ENCODE results near the gene CEACAM8. TPM values are rescaled to one million over a fixed set of nuclear protein-coding genes. Genes with fewer than 3 reads are reported as not detected.

CEACAM8 gene
- total RNA-seq, 1 experiment from 2014 or later: not detected

DNA sequence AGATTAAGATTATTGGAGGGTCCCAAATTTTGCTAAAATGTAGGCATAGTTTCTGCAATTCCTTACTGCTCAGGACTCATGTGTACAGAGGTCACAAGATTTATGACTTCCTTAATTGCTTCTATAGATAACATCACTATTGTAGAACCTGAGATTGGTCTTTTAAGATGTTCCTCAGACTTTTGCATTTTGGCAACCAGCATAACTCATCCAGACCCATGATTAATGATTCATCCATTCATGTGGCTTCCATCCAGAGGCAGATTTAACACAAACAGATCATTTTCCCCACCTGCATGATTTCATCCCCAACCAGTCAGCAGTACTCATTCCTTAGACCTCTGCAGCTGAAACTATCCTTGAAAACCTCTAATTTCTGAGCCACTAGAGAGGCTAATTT, 34.5 kb upstream of the CEACAM8 start:
- no TSS peak for BruUV-seq (replicated peaks)
- no peaks in the 10 kb centered on the region for H3K9me3 Mint-ChIP-seq (ENCODE audit: unreplicated experiment)
- DNase-seq (ENCODE audit: unreplicated experiment): no peak
- H3K4me3 Mint-ChIP-seq (ENCODE audit: unreplicated experiment): no peak overlapping the region
- H3K4me1 Mint-ChIP-seq (ENCODE audit: insufficient read depth, unreplicated experiment): no peaks in the 10 kb centered on the region
- no peak overlapping the region for H3K27ac Mint-ChIP-seq (ENCODE audit: low read depth, unreplicated experiment)
- intact Hi-C loops (cut with micrococcal nuclease): no loop called here
- TF ChIP-seq, protein P1, sequence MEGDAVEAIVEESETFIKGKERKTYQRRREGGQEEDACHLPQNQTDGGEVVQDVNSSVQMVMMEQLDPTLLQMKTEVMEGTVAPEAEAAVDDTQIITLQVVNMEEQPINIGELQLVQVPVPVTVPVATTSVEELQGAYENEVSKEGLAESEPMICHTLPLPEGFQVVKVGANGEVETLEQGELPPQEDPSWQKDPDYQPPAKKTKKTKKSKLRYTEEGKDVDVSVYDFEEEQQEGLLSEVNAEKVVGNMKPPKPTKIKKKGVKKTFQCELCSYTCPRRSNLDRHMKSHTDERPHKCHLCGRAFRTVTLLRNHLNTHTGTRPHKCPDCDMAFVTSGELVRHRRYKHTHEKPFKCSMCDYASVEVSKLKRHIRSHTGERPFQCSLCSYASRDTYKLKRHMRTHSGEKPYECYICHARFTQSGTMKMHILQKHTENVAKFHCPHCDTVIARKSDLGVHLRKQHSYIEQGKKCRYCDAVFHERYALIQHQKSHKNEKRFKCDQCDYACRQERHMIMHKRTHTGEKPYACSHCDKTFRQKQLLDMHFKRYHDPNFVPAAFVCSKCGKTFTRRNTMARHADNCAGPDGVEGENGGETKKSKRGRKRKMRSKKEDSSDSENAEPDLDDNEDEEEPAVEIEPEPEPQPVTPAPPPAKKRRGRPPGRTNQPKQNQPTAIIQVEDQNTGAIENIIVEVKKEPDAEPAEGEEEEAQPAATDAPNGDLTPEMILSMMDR (IDR thresholded peaks at IDR 0.05; ENCODE audit: unreplicated experiment): no peak
- H3K27me3 Mint-ChIP-seq (ENCODE audit: insufficient read depth, unreplicated experiment): peaks cover 52% of the 10 kb centered on the region
- CTCF ChIA-PET: interaction anchor here (0.6 kb wide), 1 partner anchor 66 kb away, joined by 3 read pairs; no protein-coding TSS in a partner anchor
- POLR2A ChIA-PET: no interaction called here
- no peaks in the 10 kb centered on the region for H3K36me3 Mint-ChIP-seq (ENCODE audit: insufficient read depth, unreplicated experiment)

DNA sequence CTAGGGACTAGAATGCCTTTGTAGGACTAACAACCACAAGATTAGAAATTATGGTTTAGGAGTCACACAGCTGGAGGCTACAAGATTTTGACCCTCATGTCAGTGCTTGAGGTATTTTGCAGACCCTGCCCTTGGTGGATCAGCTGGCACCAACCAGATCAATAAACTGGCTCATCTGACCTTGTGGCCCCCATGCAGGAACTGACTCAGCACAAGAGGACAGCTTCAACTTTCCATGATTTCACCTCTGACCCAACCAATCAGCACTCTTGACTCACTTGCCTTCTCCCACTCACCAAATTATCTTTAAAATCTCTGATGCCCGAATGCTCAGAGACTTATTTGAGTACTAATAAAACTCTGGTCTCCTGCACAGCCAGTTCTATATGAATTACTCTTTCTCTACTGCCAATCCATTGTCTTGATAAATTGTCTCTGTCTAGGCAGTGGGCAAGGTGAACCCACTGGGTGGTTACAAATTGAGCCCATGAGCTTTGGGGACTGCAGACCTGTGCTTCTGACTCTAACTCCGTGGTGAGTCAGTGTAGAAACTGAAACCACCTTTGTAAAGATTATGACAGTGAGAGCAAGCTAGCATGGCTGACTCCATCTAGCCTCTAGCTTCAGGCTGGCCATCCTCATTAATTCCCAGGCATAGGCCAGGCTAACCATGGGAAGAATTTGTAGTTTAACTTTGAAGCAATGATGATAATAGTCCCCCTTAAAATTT, 33.9 kb upstream of the CEACAM8 start:
- no peaks in the 10 kb centered on the region for H3K36me3 Mint-ChIP-seq (ENCODE audit: insufficient read depth, unreplicated experiment)
- DNase-seq (ENCODE audit: unreplicated experiment): no peak
- H3K27ac Mint-ChIP-seq (ENCODE audit: low read depth, unreplicated experiment): no peak overlapping the region
- intact Hi-C loops (cut with micrococcal nuclease): no loop called here
- POLR2A ChIA-PET: no interaction called here
- TF ChIP-seq, protein P1 (IDR thresholded peaks at IDR 0.05; ENCODE audit: unreplicated experiment): no peak
- H3K27me3 Mint-ChIP-seq (ENCODE audit: insufficient read depth, unreplicated experiment): peaks cover 57% of the 10 kb centered on the region
- CTCF ChIA-PET: interaction anchor here (0.6 kb wide), 2 partner anchors 63 to 66 kb away, joined by 3 to 4 read pairs; no protein-coding TSS in a partner anchor
- BruUV-seq (replicated peaks): no TSS peak
- H3K4me1 Mint-ChIP-seq (ENCODE audit: insufficient read depth, unreplicated experiment): no peaks in the 10 kb centered on the region
- H3K4me3 Mint-ChIP-seq (ENCODE audit: unreplicated experiment): no peak overlapping the region
- H3K9me3 Mint-ChIP-seq (ENCODE audit: unreplicated experiment): no peaks in the 10 kb centered on the region

DNA sequence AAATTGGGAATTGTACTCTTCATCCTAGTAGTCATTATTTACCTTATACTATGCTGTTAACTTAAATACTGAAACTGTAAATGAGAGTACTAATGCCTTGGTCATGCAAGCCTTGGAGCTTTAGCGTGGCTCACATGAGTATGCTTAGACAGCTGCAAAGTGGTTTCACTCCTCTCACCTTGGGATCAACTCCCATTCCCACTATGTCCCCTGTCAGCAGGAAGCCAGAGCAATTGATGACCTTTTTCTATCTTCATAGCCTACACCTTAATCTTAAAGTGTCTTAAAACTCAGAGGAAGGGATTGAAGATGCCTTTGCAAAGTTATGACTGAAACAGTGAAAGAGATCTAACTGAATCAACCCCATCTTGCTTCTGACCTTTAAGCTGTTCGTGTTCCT, 33.2 kb upstream of the CEACAM8 start:
- peaks cover 57% of the 10 kb centered on the region for H3K27me3 Mint-ChIP-seq (ENCODE audit: insufficient read depth, unreplicated experiment)
- BruUV-seq (replicated peaks): no TSS peak
- DNase-seq (ENCODE audit: unreplicated experiment): no peak
- H3K9me3 Mint-ChIP-seq (ENCODE audit: unreplicated experiment): no peaks in the 10 kb centered on the region
- no peak overlapping the region for H3K27ac Mint-ChIP-seq (ENCODE audit: low read depth, unreplicated experiment)
- TF ChIP-seq, protein P1 (IDR thresholded peaks at IDR 0.05; ENCODE audit: unreplicated experiment): no peak
- POLR2A ChIA-PET: no interaction called here
- no peaks in the 10 kb centered on the region for H3K36me3 Mint-ChIP-seq (ENCODE audit: insufficient read depth, unreplicated experiment)
- intact Hi-C loops (cut with micrococcal nuclease): no loop called here
- no peak overlapping the region for H3K4me3 Mint-ChIP-seq (ENCODE audit: unreplicated experiment)
- no peaks in the 10 kb centered on the region for H3K4me1 Mint-ChIP-seq (ENCODE audit: insufficient read depth, unreplicated experiment)
- CTCF ChIA-PET: interaction anchor here (0.6 kb wide), 2 partner anchors 21 to 62 kb away, joined by 4 read pairs; no protein-coding TSS in a partner anchor

DNA sequence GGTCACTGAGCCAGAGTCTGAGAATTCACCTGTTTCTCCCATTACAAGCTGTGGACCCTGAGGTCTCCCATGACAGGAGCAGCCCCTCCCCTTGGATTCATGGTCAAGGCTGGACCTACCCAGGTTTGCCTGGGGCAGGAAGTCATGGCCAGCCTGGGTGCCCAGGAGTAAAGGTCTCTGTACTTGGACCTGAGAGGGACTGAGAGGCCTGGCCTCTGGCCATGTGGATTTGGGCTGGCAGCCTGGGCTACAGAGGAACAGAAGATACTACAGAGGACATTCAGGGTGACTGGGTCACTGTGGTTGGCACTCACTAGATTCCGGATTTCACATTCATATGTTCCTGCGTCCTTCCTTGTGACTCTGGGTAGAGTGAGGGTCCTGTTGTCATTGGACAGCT, 31.5 kb upstream of the CEACAM8 start:
- no peaks in the 10 kb centered on the region for H3K9me3 Mint-ChIP-seq (ENCODE audit: unreplicated experiment)
- BruUV-seq (replicated peaks): no TSS peak
- H3K27ac Mint-ChIP-seq (ENCODE audit: low read depth, unreplicated experiment): no peak overlapping the region
- H3K4me1 Mint-ChIP-seq (ENCODE audit: insufficient read depth, unreplicated experiment): no peaks in the 10 kb centered on the region
- POLR2A ChIA-PET: no interaction called here
- CTCF ChIA-PET: interaction anchor here (0.6 kb wide), 1 partner anchor 188 kb away, joined by 3 read pairs; no protein-coding TSS in a partner anchor
- H3K4me3 Mint-ChIP-seq (ENCODE audit: unreplicated experiment): no peak overlapping the region
- H3K36me3 Mint-ChIP-seq (ENCODE audit: insufficient read depth, unreplicated experiment): no peaks in the 10 kb centered on the region
- no peak for DNase-seq (ENCODE audit: unreplicated experiment)
- intact Hi-C loops (cut with micrococcal nuclease): no loop called here
- H3K27me3 Mint-ChIP-seq (ENCODE audit: insufficient read depth, unreplicated experiment): peaks cover 52% of the 10 kb centered on the region
- TF ChIP-seq, protein P1 (IDR thresholded peaks at IDR 0.05; ENCODE audit: unreplicated experiment): no peak

All from MCF 10A (cell line).